Esophagus muscularis mucosa (tissue), 3 donors: ENCODE data around the gene ATF7IP.

Source experiments
- CTCF ChIP-seq, 3 experiments: fragments of 200-600 bp in 2 of 3; fragments of 450-650 bp in 1 of 3; sonication (generic) in 2 of 3; IDR thresholded peaks; one replicate each; pipeline ENCODE4 v1.5.1; 2017 to 2019; ENCODE audit warnings: antibody characterized with exemption in 3 of 3, mild to moderate bottlenecking in 2 of 3, moderate library complexity in 1 of 3
- POLR2A ChIP-seq: fragments of 450-650 bp; IDR thresholded peaks from one replicate; pipeline ENCODE4 v1.6.1; 2017; ENCODE audit warnings: antibody characterized with exemption, moderate library complexity, mild to moderate bottlenecking, low read depth
- POLR2AphosphoS5 ChIP-seq, 2 donors: sonication (generic); formaldehyde crosslinking; IDR thresholded peaks; one replicate each; pipeline ENCODE4 v1.6.1; 2017; ENCODE audit warnings: antibody characterized with exemption in 2 of 2

GRCh38 chr12:14394317-14395073 is 29.0 kb downstream of the ATF7IP start:
- no peak for TF ChIP-seq POLR2A
- TF ChIP-seq CTCF (IDR thresholded peaks at IDR 0.05), result peak in 2 of 3 experiments; percentile 12 to 28
- peak; percentile 48 to 69 for TF ChIP-seq POLR2AphosphoS5 (IDR thresholded peaks at IDR 0.05)
